Stimulated activated effector memory CD8-positive, alpha-beta T cell treated with anti-CD3 and anti-CD28 coated beads, Interleukin-12 subunit alpha, Interleukin-12 subunit beta, amount 100 ng/mL, for 72 hours (primary cell): Measurements from ENCODE around the gene CACNA1B.
"Not testable (repeated sequence)": the region's sequence is repeated elsewhere in the genome, so short reads cannot be mapped to it uniquely, and the experiment has no call there.

ENCODE experiments used
- ATAC-seq: fragments of 150-1000 bp; cut with Tn5 transposase; 2 replicates; pipeline ENCODE4 v1.10.0; 2021
- DNase-seq, 2 donors: peaks; one replicate each; pipeline ENCODE4 v3.0.0; 2021 to 2022; ENCODE audit warnings: low spot score in 2 of 2
- H3K27ac Mint-ChIP-seq: one replicate; pipeline ENCODE4 v1.8.0; 2022; ENCODE audit warnings: mild to moderate bottlenecking, mixed read lengths
- H3K36me3 Mint-ChIP-seq: one replicate; pipeline ENCODE4 v1.8.0; 2022; ENCODE audit warnings: mild to moderate bottlenecking, mixed read lengths
- H3K4me1 Mint-ChIP-seq: one replicate; pipeline ENCODE4 v1.8.0; 2022; ENCODE audit warnings: mixed read lengths
- H3K4me3 Mint-ChIP-seq: one replicate; pipeline ENCODE4 v1.8.0; 2022; ENCODE audit warnings: mild to moderate bottlenecking, mixed read lengths
- H3K9me3 Mint-ChIP-seq: one replicate; pipeline ENCODE4 v1.8.0; 2022; ENCODE audit warnings: mixed read lengths

Gene CACNA1B

DNA sequence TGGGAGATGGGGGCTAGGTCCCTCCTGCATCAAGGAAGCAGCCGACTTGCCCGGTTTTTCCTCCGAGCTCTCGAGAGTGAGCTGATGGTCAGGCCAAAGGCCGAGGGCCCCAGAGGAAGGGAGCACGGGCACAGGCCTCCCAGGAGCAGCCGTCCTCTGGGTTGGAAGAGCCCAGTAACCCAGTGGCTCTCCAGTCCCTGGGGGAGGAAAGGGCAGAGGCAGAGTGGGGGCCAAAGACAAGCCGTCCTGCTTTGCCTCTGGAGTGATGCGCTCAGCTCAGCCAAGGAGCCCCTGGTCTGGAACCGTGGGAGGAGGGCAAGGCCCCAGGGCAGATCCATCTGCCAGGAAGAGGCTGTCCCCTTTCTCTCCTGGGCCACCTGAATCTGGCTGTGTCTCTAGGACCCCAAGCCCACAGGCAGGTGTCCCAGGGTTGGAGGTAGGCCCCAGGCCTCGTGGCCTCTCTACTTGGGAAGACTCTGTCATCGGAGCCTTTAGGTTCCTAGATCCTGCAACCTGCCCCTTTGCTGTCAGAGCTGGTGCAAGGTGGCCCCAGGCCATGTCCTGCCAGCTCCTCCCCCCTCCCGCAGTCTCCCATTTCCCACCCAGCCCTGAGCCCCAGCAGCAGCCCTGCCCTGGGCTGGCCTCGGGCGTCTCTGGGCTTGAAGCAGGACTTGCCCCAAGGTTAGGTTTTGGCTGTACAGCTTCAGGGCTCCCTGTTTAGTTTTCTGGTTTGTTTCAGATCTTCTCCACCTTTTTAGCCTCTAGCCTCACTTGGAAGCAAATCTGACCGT, 224.1 kb downstream of the CACNA1B start:
- DNase-seq (no peak), ATAC-seq (no peak)
- H3K9me3 Mint-ChIP-seq = no peaks in the 10 kb centered on the region
- H3K27ac Mint-ChIP-seq = no peak overlapping the region
- H3K36me3 Mint-ChIP-seq = no peaks in the 10 kb centered on the region
- no peak overlapping the region for H3K4me3 Mint-ChIP-seq
- H3K4me1 Mint-ChIP-seq = no peaks in the 10 kb centered on the region

DNA sequence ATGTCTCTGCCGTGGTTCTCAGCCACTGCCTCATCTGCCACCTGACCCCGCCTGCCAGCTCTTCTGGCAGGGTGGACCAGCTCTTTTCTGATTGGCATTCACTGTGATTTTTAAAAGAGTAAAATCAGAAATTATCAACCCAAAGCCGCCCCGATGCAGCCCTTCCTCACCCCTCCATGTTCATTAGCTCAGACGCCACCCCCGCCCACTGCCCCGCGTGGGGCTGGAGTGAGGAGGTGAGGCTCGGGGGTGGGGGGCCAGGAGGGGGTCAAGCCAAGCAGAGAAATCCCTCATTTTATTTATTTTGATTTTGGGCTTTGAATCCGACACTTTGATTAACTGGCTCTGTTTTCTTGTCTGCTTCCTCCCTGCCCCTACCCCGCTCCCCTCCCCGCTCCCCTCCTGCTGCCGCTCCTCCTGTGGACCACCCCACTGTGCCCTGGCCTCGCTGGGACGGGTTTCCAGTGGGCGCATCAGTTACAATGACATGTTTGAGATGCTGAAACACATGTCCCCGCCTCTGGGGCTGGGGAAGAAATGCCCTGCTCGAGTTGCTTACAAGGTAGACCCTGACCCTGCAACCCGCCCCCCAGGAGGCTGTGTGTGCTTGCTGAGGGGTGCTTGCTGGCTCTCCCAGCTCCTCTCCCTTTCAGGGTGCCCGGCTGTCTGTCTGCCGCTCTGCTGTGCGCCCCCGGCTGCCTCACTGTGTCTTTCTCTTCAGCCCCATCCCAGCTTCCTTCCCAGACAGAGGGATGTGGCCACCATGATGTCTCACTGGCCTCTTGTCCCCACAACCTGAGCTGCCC, 224.9 kb downstream of the CACNA1B start:
- H3K36me3 Mint-ChIP-seq = no peaks in the 10 kb centered on the region
- no peaks in the 10 kb centered on the region for H3K9me3 Mint-ChIP-seq
- ATAC-seq = no peak
- H3K4me3 Mint-ChIP-seq = no peak overlapping the region
- no peak for DNase-seq
- no peaks in the 10 kb centered on the region for H3K4me1 Mint-ChIP-seq
- H3K27ac Mint-ChIP-seq = no peak overlapping the region

DNA sequence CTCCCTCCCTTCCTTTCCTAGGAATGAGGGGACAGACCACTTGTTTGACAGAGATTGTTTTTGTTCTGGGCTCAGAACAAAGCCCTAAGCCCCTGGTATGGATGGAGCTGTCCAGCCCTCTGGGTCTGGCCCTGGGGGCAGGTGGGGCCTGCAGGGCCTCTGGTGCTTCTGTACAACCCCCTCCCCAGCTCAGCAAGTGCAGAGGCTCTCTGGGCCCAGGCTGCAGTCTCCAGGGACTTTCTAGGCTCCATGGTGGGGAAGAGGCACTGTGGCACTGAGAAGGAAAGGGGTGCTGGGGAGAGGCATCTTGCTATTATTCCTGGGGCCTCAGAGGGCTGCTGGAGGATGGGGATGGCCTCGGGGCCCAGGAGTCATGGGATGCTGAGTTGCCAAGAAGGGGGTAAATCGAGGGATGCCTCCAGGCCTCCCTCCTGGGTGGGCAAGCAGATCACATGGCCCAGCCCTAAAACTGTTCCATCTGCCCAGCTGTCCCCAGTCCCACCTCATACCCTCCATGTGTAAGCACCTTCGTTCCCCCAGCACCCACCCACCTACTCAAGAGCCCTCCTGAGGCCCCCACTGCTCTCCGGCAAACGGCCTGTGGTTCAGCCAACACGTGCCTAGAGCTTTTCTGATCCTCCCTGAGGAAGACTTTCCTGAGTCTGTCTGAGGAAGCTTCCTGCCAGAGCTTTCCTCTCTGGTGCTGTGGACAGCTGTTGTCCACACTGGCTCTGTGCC, 225.7 kb downstream of the CACNA1B start:
- Mint-ChIP-seq H3K9me3 (no peaks in the 10 kb centered on the region), H3K36me3 (no peaks in the 10 kb centered on the region), H3K4me1 (no peaks in the 10 kb centered on the region), H3K4me3 (no peak overlapping the region), H3K27ac (peak overlapping the region; percentile 69)
- no peak for ATAC-seq
- DNase-seq = no peak

DNA sequence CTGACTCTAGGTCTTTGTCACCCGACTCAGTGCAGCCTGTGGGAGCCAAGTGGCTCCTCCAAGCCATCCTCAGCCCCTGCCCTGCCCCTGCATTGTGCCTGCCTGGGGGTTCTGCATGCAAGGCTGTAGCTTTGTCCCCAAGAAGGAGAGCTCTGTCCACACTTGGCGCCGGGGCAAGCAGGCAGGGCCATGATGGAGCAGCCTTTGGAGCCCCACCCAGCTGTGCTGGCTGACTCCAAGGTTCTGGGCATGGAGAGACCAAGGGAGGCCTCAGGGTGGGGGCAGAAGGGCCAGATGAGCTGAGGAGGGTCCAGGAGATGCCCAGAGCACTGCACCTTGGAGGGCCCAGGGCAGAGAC, 226.2 kb downstream of the CACNA1B start:
- DNase-seq = no peak
- H3K9me3 Mint-ChIP-seq = no peaks in the 10 kb centered on the region
- peak overlapping the region; percentile 69 for H3K27ac Mint-ChIP-seq
- H3K4me1 Mint-ChIP-seq = no peaks in the 10 kb centered on the region
- no peaks in the 10 kb centered on the region for H3K36me3 Mint-ChIP-seq
- no peak for ATAC-seq
- H3K4me3 Mint-ChIP-seq = no peak overlapping the region

DNA sequence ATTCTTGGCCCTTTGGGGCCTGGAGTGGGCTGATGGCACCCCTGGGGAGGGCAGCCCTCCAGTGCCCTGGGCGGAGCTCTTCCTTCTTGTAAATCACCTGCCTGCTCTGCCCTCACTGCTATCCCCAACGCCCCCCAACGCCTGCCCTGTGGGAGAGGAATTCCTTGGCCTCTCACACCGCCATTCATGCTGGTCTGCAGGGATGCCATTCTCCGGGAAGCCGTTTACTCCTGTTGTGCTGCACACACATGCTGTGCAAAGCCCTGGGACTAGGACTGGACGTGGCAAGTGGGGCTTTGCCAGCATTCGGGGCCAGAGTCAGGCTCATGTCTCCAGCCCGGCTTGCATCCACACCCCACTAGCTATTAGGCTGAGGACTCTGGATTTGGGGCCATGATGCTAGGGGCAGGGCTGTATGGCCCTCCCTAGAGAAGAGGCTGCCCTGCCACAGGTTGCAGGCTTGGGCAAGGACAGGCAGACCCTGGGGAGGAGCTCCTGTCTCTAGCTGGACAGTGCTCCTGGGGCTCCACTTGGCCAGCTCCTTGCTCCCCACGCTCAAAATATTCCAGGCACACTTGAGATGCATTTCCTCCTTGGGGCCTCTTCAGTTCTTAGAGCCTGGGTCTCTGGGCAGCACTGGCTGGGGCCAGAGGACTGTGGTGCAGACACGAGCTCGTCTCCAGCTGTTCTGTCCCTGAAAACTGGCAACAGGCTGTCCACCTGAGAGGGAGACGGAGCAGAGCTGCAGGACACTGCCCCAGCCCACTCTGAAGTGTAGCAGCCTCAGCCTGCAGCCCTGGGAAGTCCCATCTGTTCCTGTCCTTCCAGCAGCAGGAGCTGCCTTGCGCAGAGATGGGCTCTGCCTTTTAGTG, 226.9 kb downstream of the CACNA1B start:
- no peaks in the 10 kb centered on the region for H3K36me3 Mint-ChIP-seq
- H3K4me1 Mint-ChIP-seq = no peaks in the 10 kb centered on the region
- no peak overlapping the region for H3K4me3 Mint-ChIP-seq
- ATAC-seq = no peak
- no peaks in the 10 kb centered on the region for H3K9me3 Mint-ChIP-seq
- peak overlapping the region; percentile 69 for H3K27ac Mint-ChIP-seq
- no peak for DNase-seq

DNA sequence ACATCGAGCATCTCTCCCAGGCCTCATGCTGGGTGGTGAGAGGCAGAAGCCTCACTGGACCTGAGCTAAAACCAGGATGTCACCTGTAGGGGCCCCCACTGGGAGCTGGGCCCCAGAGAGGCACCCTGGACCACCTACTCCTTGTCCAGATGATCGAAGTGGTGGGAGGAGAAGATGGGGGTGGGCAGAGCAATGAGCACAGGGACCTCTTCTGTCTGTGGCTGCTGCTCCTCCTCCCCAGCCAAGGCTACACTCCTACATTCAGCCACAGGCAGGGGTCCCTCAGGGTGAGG, 227.5 kb downstream of the CACNA1B start:
- ATAC-seq (no peak), DNase-seq (no peak)
- Mint-ChIP-seq H3K4me3 (no peak overlapping the region), H3K27ac (no peak overlapping the region), H3K9me3 (no peaks in the 10 kb centered on the region), H3K4me1 (no peaks in the 10 kb centered on the region), H3K36me3 (no peaks in the 10 kb centered on the region)

DNA sequence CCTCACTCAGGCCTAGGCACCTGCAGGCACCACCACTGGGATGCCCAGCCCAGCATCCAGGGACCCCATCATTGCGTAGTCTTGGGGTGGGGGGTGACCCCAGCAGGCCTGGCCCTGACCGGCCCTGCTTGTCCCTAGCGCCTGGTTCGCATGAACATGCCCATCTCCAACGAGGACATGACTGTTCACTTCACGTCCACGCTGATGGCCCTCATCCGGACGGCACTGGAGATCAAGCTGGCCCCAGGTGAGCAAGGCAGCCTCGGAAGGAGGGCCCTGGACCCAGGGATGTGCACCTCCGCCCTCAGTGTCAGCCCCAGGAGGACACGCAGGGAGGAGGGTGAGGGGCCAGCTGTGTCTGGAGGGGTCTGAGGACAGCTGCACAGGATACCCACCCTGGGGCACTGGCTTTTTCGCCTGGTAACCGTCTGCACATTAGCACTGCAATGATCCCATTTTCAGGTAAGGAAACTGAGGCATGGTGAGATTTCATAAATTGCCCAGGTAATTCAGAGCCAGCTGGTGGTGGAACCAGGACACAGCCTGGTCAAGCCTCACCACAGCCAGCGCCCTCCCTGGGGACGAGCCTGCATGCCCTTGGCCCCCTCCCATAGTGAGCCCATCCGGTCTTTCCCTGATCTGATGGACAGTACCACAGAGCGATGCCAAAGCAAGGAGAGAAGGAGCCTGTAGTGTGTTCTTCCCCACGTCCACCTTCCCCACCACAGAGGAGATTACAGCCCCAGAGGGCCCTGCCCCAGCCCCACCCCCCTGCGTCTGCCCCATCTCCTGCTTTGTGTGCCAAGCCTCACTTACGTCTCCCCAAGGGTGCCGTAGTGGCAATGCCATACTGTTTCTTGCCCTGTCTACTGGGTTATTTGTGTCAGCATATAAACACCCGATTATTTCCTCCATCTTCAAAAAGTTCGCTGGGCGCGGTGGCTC, 228.3 kb downstream of the CACNA1B start:
- DNase-seq (no peak), ATAC-seq (no peak)
- Mint-ChIP-seq H3K4me3 (no peak overlapping the region), H3K36me3 (no peaks in the 10 kb centered on the region), H3K4me1 (no peaks in the 10 kb centered on the region), H3K27ac (no peak overlapping the region), H3K9me3 (no peaks in the 10 kb centered on the region)

DNA sequence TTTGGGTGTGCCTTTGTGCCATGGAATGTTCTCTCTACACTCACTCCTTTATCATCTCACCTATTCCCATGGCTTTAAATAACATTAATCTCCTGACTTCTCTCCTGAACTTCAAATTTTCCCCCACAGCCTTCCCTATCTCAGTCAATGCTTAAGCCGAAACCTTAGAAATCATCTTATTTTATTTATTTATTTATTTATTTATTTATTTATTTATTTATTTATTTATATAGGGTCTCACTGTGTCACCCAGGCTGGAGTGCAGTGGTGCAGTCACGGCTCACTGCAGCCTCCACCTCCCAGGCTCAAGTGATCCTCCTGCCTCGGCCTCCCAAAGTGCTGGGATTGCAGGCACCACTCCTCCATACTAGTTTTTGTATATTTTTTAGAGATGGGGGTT, 229.5 kb downstream of the CACNA1B start:
- DNase-seq, H3K36me3 Mint-ChIP-seq, ATAC-seq, H3K27ac Mint-ChIP-seq, H3K4me1 Mint-ChIP-seq, H3K4me3 Mint-ChIP-seq, H3K9me3 Mint-ChIP-seq: not testable (repeated sequence)

DNA sequence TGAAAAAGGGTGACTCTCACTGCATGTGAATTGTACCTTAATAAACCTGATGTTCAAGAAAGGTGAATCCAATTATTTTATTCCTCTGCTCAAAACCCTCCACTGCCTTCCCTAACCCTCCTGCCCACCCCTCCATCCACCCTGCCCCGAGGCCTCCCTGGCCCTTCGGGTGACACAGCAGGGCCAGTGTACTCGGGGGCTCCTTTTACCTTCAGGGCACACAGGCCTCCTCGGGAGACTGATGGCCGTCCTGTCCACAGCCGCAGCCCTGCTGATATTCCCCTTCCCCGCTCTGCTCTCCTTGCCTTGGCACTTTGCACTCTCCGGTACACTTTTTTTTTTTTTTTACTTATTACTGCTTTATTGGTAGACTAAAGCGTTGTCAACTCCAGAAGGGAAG, 234.0 kb downstream of the CACNA1B start:
- DNase-seq = no peak
- Mint-ChIP-seq H3K4me1 (no peaks in the 10 kb centered on the region), H3K9me3 (no peaks in the 10 kb centered on the region), H3K27ac (no peak overlapping the region), H3K36me3 (no peaks in the 10 kb centered on the region), H3K4me3 (no peak overlapping the region)
- no peak for ATAC-seq

DNA sequence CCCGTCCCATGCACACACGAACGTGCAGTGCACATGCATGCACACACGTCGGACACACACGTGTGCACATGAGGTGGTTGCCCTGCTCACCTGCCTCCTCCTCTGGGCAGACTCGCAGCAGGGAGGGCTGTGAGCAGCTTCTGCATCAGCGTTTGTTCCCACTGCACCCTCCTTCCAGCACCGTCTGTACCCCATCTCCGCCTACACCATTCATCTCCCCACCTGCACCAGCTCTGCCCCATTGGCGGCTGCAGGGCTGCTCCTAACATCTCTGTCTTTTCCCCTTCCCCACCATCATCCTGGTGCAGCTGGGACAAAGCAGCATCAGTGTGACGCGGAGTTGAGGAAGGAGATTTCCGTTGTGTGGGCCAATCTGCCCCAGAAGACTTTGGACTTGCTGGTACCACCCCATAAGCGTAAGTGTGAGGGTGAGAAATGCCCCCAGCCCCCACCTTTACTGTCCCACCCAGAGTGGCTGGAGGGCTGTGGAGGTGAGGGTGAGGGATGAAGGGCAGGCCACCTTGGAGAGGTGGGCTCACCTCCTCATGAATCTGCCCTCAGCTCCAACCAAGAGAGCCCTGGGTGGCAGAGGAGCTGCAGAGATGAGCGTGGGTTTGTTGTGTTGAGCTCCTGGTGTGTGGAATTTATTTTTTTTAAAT, 234.6 kb downstream of the CACNA1B start:
- Mint-ChIP-seq H3K9me3 (no peaks in the 10 kb centered on the region), H3K4me3 (no peak overlapping the region), H3K27ac (no peak overlapping the region), H3K4me1 (no peaks in the 10 kb centered on the region), H3K36me3 (no peaks in the 10 kb centered on the region)
- DNase-seq (no peak), ATAC-seq (no peak)

DNA sequence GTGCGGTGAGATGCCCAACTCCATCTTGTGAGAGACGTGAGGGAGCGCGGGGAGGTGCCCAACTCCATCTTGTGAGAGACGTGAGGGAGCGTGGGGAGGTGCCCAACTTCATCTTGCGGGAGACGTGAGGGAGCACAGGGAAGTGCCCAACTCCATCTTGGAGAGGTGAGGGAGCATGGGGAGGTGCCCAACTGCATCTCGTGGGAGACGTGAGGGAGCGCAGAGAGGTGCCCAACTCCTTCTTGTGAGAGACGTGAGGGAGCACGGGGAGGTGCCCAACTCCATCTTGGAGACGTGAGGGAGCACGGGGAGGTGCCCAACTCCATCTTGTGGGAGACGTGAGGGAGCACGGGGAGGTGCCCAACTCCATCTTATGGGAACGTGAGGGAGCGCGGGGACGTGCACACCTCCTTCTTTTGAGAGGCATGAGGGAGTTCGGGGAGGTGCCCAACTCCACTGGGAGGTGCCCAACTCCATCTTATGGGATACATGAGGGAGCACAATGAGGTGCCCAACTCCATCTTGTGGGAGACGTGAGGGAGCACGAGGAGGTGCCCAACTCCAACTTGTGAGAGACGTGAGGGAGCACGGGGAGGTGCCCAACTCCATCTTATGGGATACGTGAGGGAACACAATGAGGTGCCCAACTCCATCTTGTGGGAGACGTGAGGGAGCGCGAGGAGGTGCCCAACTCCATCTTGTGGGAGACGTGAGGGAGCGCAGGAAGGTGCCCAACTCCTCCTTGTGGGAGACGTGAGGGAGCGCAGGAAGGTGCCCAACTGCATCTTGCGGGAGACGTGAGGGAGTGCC, 235.4 kb downstream of the CACNA1B start:
- Mint-ChIP-seq H3K9me3 (no peaks in the 10 kb centered on the region), H3K4me1 (no peaks in the 10 kb centered on the region), H3K4me3 (no peak overlapping the region), H3K27ac (no peak overlapping the region), H3K36me3 (no peaks in the 10 kb centered on the region)
- DNase-seq = no peak
- ATAC-seq = no peak

DNA sequence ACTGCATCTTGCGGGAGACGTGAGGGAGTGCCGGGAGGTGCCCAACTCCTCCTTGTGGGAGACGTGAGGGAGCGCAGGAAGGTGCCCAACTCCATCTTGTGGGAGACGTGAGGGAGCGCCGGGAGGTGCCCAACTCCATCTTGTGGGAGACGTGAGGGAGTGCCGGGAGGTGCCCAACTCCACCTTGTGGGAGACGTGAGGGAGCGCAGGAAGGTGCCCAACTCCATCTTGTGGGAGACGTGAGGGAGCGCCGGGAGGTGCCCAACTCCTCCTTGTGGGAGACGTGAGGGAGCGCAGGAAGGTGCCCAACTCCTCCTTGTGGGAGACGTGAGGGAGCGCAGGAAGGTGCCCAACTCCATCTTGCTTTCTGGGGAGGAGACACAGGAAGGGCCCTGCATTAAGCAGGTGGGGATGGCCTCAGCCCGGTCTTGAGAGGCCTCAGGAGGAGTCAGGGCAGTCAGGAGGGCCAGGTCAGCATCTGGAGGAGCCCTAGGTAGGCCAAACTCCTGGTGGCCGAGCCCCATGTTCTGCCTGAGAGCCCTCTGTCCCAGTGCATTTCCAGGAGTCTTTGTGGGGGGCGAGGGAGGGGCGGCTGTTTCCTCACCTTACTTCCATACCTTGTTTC, 236.2 kb downstream of the CACNA1B start:
- not testable (repeated sequence) for ATAC-seq, H3K4me3 Mint-ChIP-seq, DNase-seq, H3K36me3 Mint-ChIP-seq, H3K9me3 Mint-ChIP-seq, H3K4me1 Mint-ChIP-seq, H3K27ac Mint-ChIP-seq
